HG03354 (cell line): ENCODE measurements around the gene CGN.

ENCODE experiments used
- ATAC-seq: cut with Tn5 transposase; IDR thresholded peaks from one replicate; pipeline ENCODE4 v1.9.1; 2021; ENCODE audit warnings: mild to moderate bottlenecking; ENCODE audit not compliant: unreplicated experiment, poor library complexity, severe bottlenecking

Gene CGN

GRCh38 chr1:151499930-151500329 is 11.3 kb upstream of the CGN start:
- ATAC-seq: no peak

- ATAC-seq: no peak
Measured at GRCh38 chr1:151501474-151501873, 9.7 kb upstream of the CGN start.

- no peak for ATAC-seq
Measured at GRCh38 chr1:151502035-151502700, 9.0 kb upstream of the CGN start.

- no peak for ATAC-seq
Measured at GRCh38 chr1:151502859-151503780, 8.1 kb upstream of the CGN start.

- ATAC-seq: no peak
Measured at GRCh38 chr1:151504252-151504651, 6.9 kb upstream of the CGN start.

- ATAC-seq: no peak
Measured at GRCh38 chr1:151504759-151505158, 6.4 kb upstream of the CGN start.

- no peak for ATAC-seq
Measured at GRCh38 chr1:151508833-151509232, 2.4 kb upstream of the CGN start.

- no peak for ATAC-seq
Measured at GRCh38 chr1:151509350-151510019, 1.7 kb upstream of the CGN start.

- no peak for ATAC-seq
Measured at GRCh38 chr1:151510020-151510405, 1.2 kb upstream of the CGN start.

- ATAC-seq: no peak
Measured at GRCh38 chr1:151510614-151510956, 602 bp upstream of the CGN start.

- peak; percentile 29 for ATAC-seq
Measured at GRCh38 chr1:151511636-151512215, 539 bp downstream of the CGN start.

- ATAC-seq: no peak
Measured at GRCh38 chr1:151512326-151512725, 1.1 kb downstream of the CGN start.

- ATAC-seq: no peak
Measured at GRCh38 chr1:151512801-151513625, 1.8 kb downstream of the CGN start.

GRCh38 chr1:151513626-151514121 is 2.5 kb downstream of the CGN start:
- ATAC-seq: no peak

- ATAC-seq: no peak
Measured at GRCh38 chr1:151514366-151514765, 3.2 kb downstream of the CGN start.

GRCh38 chr1:151515265-151515664 is 4.1 kb downstream of the CGN start:
- ATAC-seq: no peak

- ATAC-seq: no peak
Measured at GRCh38 chr1:151516031-151516511, 4.9 kb downstream of the CGN start.

GRCh38 chr1:151518431-151518830 is 7.2 kb downstream of the CGN start:
- no peak for ATAC-seq

- no peak for ATAC-seq
Measured at GRCh38 chr1:151518936-151519335, 7.7 kb downstream of the CGN start.
